GM10248 (cell line): Measurements from ENCODE around the gene TGFBR3L.

Experiments
- CTCF ChIA-PET: fragments of 300-600 bp; sonication (Branson Sonifier 250); formaldehyde crosslinking; extraction: SDS; loops from one replicate; lab custom pipeline; 2021; ENCODE audit warnings: antibody characterized with exemption; lab: Yijun Ruan, JAX
- POLR2A ChIA-PET: fragments of 350-650 bp; sonication (Branson Sonifier 250); formaldehyde crosslinking; extraction: SDS; loops from one replicate; lab custom pipeline; 2020; ENCODE audit warnings: antibody characterized with exemption; lab: Yijun Ruan, JAX
- DNase-seq: peaks from one replicate; pipeline ENCODE4 v3.0.0; 2012; ENCODE audit errors: extremely low spot score
- TF ChIP-seq, protein P1 (sequence below): IDR thresholded peaks from 2 replicates; pipeline ENCODE4 v1.5.1; 2012; ENCODE audit warnings: mild to moderate bottlenecking, low read depth; ENCODE audit errors: extremely low read depth, missing control alignments, control extremely low read depth

Gene TGFBR3L

GRCh38 chr19:7941895-7942596, 27.4 kb downstream of the TGFBR3L start:
- no peak for DNase-seq
- CTCF ChIA-PET, result interaction anchor here (0.9 to 6.9 kb wide), 4 partner anchors 13 to 73 kb away, joined by 3 to 90 read pairs (median 8); partner anchors contain the start of gene CTXN1
- POLR2A ChIA-PET, result interaction anchor here (0.6 to 0.8 kb wide), 3 partner anchors 9 to 67 kb away, joined by 3 to 5 read pairs (median 3); no protein-coding TSS in a partner anchor
- TF ChIP-seq, protein P1, sequence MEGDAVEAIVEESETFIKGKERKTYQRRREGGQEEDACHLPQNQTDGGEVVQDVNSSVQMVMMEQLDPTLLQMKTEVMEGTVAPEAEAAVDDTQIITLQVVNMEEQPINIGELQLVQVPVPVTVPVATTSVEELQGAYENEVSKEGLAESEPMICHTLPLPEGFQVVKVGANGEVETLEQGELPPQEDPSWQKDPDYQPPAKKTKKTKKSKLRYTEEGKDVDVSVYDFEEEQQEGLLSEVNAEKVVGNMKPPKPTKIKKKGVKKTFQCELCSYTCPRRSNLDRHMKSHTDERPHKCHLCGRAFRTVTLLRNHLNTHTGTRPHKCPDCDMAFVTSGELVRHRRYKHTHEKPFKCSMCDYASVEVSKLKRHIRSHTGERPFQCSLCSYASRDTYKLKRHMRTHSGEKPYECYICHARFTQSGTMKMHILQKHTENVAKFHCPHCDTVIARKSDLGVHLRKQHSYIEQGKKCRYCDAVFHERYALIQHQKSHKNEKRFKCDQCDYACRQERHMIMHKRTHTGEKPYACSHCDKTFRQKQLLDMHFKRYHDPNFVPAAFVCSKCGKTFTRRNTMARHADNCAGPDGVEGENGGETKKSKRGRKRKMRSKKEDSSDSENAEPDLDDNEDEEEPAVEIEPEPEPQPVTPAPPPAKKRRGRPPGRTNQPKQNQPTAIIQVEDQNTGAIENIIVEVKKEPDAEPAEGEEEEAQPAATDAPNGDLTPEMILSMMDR, result no peak

DNA sequence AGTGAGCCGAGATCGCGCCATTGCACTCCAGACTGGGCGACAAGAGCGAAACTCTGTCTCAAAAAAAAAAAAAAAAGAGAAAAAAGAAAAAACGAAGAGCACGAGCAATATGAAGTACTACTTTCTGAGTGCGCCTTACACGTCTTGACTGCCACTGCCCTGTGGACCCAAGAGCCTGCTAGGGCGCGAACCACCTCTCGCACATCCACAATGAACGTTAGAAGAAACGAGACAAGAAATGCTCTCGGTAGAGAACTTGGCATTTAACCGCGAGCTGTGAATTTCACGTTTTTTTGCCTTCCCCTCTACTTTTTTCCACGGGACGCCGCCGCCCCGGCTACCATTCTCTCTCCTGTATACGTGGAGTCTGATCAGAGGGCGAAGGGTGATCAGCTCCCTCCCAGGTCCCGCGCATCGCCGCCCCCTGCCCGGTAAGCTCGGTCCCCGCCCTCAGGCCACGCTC, 28.4 kb downstream of the TGFBR3L start:
- ChIA-PET POLR2A (interaction anchor here (1.0 to 2.5 kb wide), 6 partner anchors 7 to 74 kb away, joined by 3 to 18 read pairs (median 8); partner anchors contain the start of genes MAP2K7 and SNAPC2), CTCF (interaction anchor here (0.8 to 6.9 kb wide), 33 partner anchors 8 to 549 kb away, joined by 3 to 90 read pairs (median 7); partner anchors contain the start of genes CCL25, CTXN1, ELAVL1 and MAP2K7)
- no peak for DNase-seq
- TF ChIP-seq, protein P1, result no peak

DNA sequence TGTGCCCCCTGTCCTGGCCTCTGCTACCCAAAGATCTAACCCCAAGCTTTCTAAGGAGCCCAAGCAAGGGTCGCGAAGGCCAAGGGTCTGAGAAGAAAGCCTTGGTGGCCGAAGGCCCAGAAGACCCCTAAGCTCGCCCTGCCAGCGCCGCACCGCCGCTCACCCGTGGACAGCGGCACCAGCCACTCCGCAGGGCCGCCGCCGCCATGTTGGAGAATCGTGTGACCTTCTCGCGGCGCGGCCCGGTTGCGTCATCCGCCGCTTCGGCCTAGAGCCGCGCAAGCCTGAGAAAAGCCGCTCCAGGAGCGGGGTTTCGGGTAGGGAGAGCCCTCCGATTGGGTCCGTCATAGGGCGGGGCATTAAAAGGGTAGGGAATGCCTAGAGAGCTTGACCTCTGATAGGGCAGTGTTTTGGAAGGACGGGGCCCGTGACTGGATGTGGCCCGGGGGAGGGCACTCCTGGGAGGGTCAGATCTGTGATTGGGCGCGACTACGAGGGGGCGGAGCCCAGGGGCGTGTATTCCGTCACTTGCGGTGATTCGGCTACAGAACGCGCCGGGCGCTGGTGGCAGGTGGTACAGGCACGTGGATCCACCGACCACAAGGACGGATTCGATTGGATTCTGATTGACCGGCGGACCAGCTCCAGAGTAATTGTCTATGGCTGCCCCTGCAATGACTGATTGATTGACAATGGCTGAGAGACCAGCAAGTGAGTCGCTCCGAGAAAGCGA, 29.0 kb downstream of the TGFBR3L start, which contains the start of gene TIMM44:
Gene TIMM44, minus strand, starts transcription at position 223 of the 733 bp plus-strand sequence. Its CDS starts 15 bp downstream, at position 208.
- CTCF ChIA-PET, result interaction anchor here (0.7 to 6.9 kb wide), 41 partner anchors 8 to 550 kb away, joined by 3 to 90 read pairs (median 6); partner anchors contain the start of genes CCL25, CTXN1, ELAVL1 and MAP2K7
- peak; percentile 99 for DNase-seq
- POLR2A ChIA-PET, result interaction anchor here (0.6 to 2.5 kb wide), 11 partner anchors 8 to 447 kb away, joined by 3 to 18 read pairs (median 5); partner anchors contain the start of genes MAP2K7, PNPLA6, RAB11B and SNAPC2
- TF ChIP-seq, protein P1, result no peak

DNA sequence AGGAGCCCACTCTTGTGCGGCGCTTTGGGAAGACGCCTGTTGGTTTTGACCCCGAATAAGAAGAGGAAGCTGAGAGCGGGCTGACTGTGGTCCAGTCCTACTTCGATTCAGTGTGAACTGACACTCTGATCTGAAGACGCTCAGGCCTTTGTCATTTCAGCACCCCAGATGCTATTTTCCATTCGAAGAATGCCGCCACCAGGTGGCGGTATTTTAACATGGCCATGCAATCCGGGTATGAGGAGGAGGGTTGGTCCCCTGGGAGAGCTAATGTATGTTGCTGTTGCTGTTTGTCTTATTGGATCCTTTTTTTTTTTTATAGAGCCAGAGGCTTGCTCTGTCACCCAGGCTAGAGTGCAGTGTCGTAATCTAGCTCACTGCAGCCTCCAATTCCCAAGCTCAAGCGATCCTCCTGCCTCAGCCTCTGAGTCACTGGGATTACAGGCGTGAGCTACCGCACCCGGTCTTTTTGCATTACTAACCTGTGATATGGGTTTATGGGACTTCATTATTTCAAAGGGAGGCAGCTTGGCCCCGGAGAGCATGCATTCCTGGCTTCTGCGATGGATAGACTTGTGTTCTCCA, 29.6 kb downstream of the TGFBR3L start:
- POLR2A ChIA-PET, result interaction anchor here (0.6 to 2.5 kb wide), 12 partner anchors 8 to 446 kb away, joined by 3 to 18 read pairs (median 4); partner anchors contain the start of genes MAP2K7, PNPLA6, RAB11B and SNAPC2
- TF ChIP-seq, protein P1, result peak; percentile 83
- DNase-seq, result peak; percentile 82
- CTCF ChIA-PET, result interaction anchor here (0.7 to 6.9 kb wide), 47 partner anchors 8 to 714 kb away, joined by 3 to 90 read pairs (median 5); partner anchors contain the start of genes CCL25, CTXN1, ELAVL1 and MAP2K7

GRCh38 chr19:7947939-7948338, 33.3 kb downstream of the TGFBR3L start:
- ChIA-PET CTCF (interaction anchor here (1.0 kb wide), 1 partner anchor 19 kb away, joined by 3 read pairs; no protein-coding TSS in a partner anchor), POLR2A (no interaction called here)
- TF ChIP-seq, protein P1, result no peak
- DNase-seq, result no peak
